BJ (cell line): ENCODE data around the gene ARSB. TPM values are rescaled to one million over a fixed set of nuclear protein-coding genes. Genes with fewer than 3 reads are reported as not detected.

ENCODE experiments used
- CTCF ChIA-PET: fragments of 350-600 bp; formaldehyde crosslinking; extraction: SDS; loops from one replicate; lab custom pipeline; 2021; ENCODE audit warnings: antibody characterized with exemption, inconsistent platforms; lab: Yijun Ruan, JAX
- POLR2A ChIA-PET: fragments of 300-600 bp; sonication (Branson Sonifier 250); formaldehyde crosslinking; extraction: SDS; loops from one replicate; lab custom pipeline; 2021; ENCODE audit warnings: antibody characterized with exemption; lab: Charles Lee
- DNase-seq: peaks from one replicate; pipeline ENCODE4 v3.0.0-alpha.2; 2011; ENCODE audit warnings: low read depth
- H3K27me3 ChIP-seq: 2 replicates; pipeline ENCODE4 v1.6.0; 2011; ENCODE audit warnings: low read length; ENCODE audit not compliant: control insufficient read depth, insufficient read depth
- H3K36me3 ChIP-seq: 2 replicates; pipeline ENCODE4 v1.5.1; 2011; ENCODE audit warnings: low read length; ENCODE audit not compliant: control insufficient read depth, insufficient read depth
- H3K4me3 ChIP-seq: 2 replicates; pipeline ENCODE4 v1.5.1; 2011; ENCODE audit warnings: low read depth, mild to moderate bottlenecking, control low read depth, low read length
- polyA plus RNA-seq: library from polyadenylated mRNA; depleted of rRNA; stranded (reverse); fragments of >200 nt; gene quantifications from 2 replicates; pipeline ENCODE4 v1.2.3, GENCODE V29; 2011
- TF ChIP-seq, protein P1 (sequence below): IDR thresholded peaks from 2 replicates; pipeline ENCODE4 v1.5.1; 2011; ENCODE audit warnings: low read depth, mild to moderate bottlenecking, control low read depth, inconsistent platforms, low read length, moderate library complexity; ENCODE audit not compliant: insufficient read depth

Gene ARSB
- polyA plus RNA-seq, 1 experiment: 26.7 TPM

GRCh38 chr5:78959767-78960166 is 25.3 kb downstream of the ARSB start:
- Histone ChIP-seq H3K27me3 (no peaks in the 10 kb centered on the region), H3K36me3 (no peaks in the 10 kb centered on the region), H3K4me3 (no peak overlapping the region)
- TF ChIP-seq, protein P1, sequence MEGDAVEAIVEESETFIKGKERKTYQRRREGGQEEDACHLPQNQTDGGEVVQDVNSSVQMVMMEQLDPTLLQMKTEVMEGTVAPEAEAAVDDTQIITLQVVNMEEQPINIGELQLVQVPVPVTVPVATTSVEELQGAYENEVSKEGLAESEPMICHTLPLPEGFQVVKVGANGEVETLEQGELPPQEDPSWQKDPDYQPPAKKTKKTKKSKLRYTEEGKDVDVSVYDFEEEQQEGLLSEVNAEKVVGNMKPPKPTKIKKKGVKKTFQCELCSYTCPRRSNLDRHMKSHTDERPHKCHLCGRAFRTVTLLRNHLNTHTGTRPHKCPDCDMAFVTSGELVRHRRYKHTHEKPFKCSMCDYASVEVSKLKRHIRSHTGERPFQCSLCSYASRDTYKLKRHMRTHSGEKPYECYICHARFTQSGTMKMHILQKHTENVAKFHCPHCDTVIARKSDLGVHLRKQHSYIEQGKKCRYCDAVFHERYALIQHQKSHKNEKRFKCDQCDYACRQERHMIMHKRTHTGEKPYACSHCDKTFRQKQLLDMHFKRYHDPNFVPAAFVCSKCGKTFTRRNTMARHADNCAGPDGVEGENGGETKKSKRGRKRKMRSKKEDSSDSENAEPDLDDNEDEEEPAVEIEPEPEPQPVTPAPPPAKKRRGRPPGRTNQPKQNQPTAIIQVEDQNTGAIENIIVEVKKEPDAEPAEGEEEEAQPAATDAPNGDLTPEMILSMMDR: no peak
- no peak for DNase-seq
- CTCF ChIA-PET: interaction anchor here (0.6 kb wide), 1 partner anchor 60 kb away, joined by 3 read pairs; no protein-coding TSS in a partner anchor
- POLR2A ChIA-PET: no interaction called here

DNA sequence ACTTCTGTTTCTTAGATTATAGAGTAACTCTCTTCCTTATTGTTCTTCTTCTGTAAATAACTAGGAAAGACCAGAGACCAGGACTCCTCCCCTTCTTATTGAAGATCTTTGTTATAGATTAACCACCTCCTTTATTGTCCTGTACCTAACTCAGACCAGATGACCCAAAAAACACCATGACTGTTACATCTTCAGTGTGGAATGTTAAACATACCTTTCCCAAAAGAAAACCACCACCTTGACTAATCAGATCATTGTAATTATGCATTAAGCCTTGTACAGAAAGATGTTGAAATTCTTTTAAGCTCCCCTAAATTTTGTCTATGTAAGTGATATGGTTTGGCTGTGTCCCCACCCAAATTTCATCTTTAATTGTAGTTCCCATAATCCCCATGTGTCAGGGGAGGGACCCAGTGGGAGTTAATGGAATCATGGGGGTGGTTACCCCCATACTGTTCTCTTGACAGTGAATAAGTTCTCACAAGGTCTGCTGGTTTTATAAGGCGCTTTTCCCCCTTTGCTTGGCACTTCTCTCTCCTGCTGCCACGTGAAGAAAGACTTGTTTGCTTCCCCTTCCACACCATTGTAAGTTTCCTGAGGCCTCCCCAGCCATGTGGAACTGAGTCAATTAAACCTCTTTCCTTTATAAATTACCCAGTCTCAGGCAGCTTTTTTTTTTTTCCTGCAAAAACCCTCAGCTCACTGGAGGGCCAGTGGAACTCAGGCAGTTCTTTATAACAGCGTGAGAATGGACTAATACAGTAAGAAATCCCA is 26.3 kb downstream of the ARSB start:
- no peak for DNase-seq
- Histone ChIP-seq H3K4me3 (no peak overlapping the region), H3K36me3 (no peaks in the 10 kb centered on the region), H3K27me3 (no peaks in the 10 kb centered on the region)
- ChIA-PET CTCF (no interaction called here), POLR2A (no interaction called here)
- TF ChIP-seq, protein P1: no peak

DNA sequence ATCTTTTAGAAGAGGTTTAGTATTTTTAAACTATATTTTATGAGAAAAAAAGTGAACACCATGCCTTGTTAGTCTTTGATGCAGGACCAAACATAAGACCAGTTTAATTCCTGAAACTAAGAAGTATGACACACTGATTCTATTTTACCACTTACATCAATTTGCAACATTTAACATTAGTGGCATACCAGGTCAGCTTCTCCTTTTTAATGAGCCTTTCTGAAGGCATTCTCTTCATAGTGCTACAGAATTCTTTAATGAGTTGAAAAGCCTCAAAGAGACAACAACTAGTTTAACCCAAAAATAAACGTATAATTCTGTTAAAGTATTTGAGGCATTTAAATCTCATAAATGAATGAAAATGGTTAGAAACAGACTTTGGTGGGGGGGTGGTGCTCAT is 28.2 kb downstream of the ARSB start:
- Histone ChIP-seq H3K4me3 (no peak overlapping the region), H3K27me3 (no peaks in the 10 kb centered on the region), H3K36me3 (no peaks in the 10 kb centered on the region)
- ChIA-PET CTCF (interaction anchor here (1.0 kb wide), 1 partner anchor 9 kb away, joined by 3 read pairs; no protein-coding TSS in a partner anchor), POLR2A (interaction anchor here (0.6 kb wide), 2 partner anchors 13 to 1301 kb away, joined by 3 read pairs; no protein-coding TSS in a partner anchor)
- no peak for DNase-seq
- TF ChIP-seq, protein P1: no peak

DNA sequence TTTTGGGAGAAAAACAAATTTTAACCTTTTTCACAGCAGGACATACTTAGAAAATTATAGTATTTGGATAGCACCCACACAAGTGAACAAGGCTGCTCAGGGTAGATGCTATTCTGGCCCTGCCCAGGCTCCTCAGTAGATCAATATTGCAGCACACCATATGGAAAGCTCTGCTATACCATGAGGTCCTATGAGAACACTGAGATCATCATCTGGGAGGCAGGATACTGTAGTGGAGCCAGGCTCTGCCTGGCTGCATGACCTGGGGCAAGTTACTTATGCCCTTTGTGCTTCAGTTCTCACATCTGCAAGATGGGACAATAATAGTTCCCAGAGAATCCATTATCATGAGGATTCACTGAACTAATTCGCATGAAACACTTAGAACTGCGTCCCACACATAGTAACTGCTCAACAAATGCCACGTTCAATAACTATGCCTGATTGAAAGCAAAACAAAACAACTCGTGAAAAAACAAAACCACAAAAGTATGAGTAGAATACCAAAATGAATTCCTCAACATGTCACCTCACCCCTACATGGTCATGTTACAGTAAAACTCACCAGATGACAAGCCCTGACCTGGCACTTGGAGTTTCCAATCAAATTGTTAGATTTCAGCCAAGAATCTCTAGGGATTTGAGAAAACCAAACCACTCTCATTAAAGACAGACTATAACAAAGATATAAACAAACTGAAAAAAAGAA is 31.9 kb downstream of the ARSB start:
- no peaks in the 10 kb centered on the region for H3K27me3 ChIP-seq
- H3K36me3 ChIP-seq: no peaks in the 10 kb centered on the region
- no peak overlapping the region for H3K4me3 ChIP-seq
- DNase-seq: peak; percentile 64
- ChIA-PET CTCF (interaction anchor here (1.0 kb wide), 1 partner anchor 54 kb away, joined by 3 read pairs; no protein-coding TSS in a partner anchor), POLR2A (no interaction called here)
- TF ChIP-seq, protein P1: no peak

DNA sequence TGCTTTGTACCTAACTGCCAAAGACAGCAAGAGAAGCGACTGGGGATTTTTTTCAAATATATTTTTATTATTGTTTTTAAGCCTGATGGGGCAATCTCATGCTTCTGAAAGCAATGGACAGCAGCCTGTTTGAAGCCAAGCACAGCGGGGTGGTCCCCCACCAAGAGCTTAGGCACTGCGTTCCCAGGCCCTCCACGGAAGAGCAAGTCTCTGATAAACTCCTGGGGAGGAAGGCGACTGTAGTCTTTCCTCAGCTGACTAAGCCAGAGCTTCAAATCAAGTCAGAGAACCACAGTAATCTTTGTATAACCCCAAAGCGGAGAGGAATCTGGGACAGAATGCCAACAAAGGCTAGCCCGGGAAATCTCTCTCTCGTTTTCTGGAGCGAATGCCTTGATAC is 54.4 kb downstream of the ARSB start:
- Histone ChIP-seq H3K27me3 (no peaks in the 10 kb centered on the region), H3K36me3 (no peaks in the 10 kb centered on the region), H3K4me3 (no peak overlapping the region)
- ChIA-PET CTCF (interaction anchor here (0.6 to 1.0 kb wide), 2 partner anchors 12 to 32 kb away, joined by 3 read pairs; no protein-coding TSS in a partner anchor), POLR2A (no interaction called here)
- TF ChIP-seq, protein P1: no peak
- no peak for DNase-seq
